NCI-H2171 treated with DMSO at 0.1 percent for 48 hours (cell line): ENCODE data around the gene MLLT1.

Experiments
- DNase-seq: peaks from one replicate; lab custom pipeline; 2025; lab: John Stamatoyannopoulos, UW

The MLLT1 gene

DNA sequence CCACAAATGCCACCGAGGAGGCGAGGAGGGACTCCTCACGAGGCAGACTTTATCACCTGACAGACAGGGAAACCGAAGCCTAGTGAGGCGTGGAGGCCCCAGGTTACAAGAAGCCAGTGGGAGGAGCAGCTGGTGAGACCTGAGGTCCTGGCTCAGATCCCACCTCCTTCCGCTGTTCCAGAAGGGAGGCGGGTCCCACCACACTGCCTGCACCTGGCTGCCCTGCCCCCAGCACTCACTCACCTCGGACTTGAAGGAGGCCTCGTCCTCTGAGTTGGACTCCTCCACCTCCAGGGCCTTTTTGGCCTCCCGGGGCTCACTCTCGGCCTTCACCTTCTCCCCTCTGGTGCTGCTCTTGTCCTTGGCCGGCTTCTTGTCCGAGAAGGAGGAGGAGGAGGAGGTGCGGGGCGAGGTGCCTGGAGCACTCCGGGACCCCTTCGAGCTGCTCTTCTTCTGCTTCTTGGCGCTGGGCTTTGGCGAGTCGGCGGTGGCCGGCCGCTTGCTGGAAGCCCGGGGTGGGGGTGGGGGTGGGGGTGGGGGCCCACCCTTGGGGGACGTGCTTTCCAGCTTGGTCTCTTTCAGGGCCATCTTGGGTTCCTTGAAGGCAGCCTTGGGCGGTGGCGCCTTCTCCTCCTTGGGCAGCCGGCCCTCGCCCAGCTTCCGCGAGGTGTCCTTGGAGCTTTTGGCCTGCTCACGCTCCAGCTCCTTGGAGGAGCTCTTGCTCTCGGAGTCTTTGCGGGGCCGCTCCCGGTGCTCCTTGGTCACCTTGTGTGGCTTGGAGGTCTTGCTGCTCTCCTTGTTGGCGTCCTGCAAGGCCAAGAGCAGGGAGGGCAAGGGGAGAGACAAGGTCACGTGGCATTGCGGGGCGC is 57.7 kb downstream of the MLLT1 start:
- peak; percentile 61 for DNase-seq

GRCh38 chr19:6221220-6221877 is 58.4 kb downstream of the MLLT1 start:
- no peak for DNase-seq

DNA sequence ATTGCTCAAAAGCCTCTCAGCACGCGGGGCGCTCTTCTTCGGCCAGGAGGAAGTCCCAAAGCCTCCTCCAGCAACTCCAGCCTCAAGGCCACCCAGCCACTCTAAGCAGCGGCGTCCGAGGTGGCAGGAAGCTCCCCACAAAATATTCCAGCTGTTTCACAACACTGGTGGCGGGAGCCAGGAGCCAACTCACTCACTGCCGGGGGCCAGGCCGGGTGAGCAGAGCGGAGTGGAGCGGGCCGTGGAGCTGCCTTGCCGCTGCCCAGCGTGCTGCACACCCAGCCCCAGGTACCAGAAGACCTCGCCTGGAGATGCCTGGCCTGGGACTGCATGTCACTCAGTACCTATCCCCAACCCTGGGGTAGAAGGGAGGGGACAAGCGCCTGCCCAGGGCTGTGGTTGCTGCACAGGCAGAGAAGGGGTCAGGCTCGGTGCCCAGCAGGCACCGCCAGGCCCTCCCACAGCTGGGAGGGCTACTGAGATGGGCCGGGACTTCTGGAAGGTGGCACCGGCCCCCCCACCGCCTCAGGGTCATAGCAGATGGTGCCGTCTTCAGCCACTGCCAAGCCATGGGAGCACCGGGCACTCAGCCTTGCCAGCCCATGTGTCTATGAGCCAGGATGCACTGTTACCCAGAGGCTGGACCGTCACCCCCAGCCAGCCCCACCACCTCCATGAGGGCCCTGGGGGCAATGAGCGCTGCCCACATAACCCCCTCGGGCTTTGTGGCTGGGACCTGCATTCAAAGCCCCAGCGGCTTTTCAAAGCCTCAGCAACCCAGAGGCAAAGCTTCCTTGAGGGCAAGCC is 59.2 kb downstream of the MLLT1 start:
- no peak for DNase-seq

GRCh38 chr19:6219586-6220290 is 60.0 kb downstream of the MLLT1 start:
- no peak for DNase-seq

DNA sequence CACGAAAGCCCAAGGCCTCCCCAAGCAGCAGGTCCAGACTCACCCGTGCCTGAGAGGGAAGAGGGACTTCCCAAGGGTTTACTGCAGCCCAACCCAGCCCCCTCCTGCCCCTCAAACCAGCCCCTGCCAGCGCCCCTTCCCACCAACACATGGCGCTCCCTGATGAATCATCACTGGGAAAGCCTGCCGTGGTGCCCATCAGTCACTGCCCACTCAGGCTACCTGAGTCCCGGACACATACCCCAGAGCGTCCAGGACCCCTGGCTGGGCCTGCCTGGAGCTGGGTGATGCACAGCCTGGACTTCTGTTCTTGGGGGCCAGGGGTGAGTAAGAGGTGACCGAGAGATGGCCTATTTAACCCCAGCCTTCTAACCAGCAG is 60.6 kb downstream of the MLLT1 start:
- DNase-seq, result no peak

GRCh38 chr19:6218491-6219146 is 61.2 kb downstream of the MLLT1 start:
- peak; percentile 27 for DNase-seq

GRCh38 chr19:6217752-6218334 is 61.9 kb downstream of the MLLT1 start:
- no peak for DNase-seq

GRCh38 chr19:6216996-6217751 is 62.6 kb downstream of the MLLT1 start:
- DNase-seq, result peak; percentile 65

- DNase-seq, result no peak
Observed at GRCh38 chr19:6216236-6216995, 63.4 kb downstream of the MLLT1 start.

DNA sequence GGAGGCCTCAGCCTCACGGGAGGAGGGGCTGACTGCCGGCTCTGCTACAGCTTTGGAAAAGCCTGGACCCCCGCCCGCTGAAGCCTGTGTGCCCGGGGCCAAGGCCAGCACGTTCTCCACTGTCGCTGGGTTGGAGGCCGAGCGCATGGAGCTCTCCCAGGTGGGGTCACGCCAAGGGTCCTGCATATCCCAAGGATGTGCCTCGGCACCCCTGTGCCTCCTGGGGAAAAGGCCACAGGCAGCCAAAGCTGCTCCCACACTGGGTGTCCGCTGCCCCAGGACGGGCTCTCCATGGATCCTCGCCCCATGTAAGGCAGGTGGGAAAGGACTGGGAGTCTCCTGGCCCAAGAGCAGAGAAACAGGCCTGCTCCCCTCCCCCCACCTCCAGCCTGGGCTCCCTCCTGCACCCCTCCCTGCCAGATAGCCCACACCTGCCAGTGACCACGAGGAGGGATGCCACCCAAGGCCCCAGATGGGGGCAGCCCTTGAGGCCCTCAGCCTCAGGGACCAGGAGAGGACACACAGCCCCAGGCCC is 64.0 kb downstream of the MLLT1 start:
- DNase-seq, result no peak

GRCh38 chr19:6214881-6215541 is 64.8 kb downstream of the MLLT1 start:
- DNase-seq, result no peak

GRCh38 chr19:6213696-6214641 is 65.8 kb downstream of the MLLT1 start:
- DNase-seq, result no peak

DNA sequence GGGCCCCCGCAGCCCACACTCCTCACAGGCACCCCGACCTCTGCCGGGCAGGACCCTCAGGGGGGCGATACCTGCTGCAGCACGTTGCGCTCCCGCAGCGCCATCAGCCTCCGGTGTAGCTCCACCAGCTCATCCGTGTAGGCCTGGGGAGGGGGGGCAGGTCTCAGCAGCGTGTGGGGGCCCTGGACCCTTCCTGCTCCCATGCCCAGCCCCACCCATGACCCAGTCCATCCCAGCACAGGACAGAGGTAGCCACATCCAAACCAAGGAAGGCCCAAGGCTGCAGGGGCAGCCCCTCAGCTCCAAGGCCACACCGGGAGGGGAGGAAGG is 66.5 kb downstream of the MLLT1 start:
- no peak for DNase-seq

DNA sequence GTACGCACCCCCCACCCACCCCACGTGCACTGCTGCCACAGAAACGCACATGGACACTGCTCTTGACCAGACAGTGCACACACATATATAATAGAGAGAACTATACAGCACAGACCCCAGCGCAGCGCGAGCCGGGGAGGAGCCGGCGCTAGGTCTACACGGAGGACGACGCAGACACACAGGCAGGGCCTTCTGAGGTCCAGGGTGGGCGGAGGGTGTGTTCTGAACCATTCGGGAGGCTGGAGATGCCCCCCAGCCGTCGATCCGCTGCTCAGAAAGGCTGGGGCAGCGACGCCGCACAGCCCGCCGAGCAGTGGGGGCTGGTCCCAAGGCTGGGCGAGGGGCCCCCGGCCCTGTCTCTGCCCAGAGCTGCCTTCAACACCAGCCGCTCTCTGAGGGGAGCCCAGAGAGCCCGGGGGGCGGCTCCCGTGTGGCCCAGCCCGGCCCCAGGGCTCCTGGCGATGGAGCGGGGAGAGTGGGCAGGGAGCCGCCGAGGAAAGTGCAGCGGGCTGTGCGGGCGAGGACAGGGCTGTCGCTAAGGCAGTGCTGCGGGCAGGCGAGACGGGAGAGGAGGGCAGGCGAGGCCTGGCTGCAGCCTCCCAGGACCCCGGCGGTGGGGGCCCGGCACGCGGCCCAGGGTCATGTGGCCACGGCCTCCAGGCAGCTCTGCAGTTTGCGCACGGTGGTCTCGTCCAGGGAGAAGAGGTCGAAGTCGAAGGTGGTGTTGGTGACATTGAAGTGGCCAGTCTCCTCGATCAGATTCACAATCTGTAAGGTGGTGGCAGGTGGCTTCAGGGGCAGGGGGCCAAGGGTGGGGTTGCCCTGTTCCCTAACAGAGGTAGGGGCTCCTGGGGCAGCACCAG is 67.1 kb downstream of the MLLT1 start:
- DNase-seq, result no peak

DNA sequence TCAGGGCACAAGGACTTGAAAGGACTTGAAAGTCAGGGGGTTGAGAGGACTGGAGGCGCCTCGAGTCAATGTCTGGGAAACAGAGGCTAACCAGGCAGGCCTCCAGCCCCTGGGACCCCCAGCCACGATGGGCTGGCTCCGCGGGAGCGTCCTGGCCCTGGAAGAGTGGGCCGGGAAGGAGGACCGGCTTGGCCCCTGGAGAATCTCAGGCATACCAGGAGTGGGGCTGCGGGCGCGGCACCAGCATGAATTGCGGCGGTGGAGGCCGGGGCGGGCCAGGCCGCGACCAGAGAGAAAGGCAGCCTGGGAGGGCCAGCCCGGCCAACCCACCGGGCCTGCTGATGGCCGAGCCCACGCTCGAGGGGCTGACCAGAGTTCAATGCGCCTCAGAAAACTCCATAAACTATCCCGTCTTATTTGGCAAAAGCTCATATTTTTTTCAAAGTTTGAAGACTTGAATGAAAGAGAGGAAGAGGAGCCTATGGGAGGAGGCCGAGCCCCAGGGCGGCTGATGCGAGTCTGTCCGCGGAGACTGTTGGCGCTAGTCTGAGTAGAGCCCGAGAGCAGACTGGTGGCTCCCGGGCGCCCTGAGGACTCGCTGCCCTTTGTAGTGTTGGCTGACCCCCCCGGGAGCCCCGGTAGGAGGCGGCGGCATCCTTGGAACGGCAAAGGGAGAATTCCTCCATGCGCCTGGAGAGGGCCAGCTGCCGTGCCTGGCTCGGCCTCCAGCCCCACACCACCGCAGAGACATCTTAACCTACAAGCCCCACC is 68.0 kb downstream of the MLLT1 start:
- DNase-seq, result no peak
